Endothelial cell of umbilical vein (primary cell): ENCODE measurements around the gene AGMO. TPM values are rescaled to one million over a fixed set of nuclear protein-coding genes. Genes with fewer than 3 reads are reported as not detected.

Experiments used
- BruUV-seq: library from RNA; stranded (reverse); fragments of 400-500 nt; replicated peaks from 2 replicates; lab custom pipeline; 2021; lab: Mats Ljungman, UMichigan
- CTCF ChIA-PET: fragments of 300-600, 350-600 bp; sonication (Branson Sonifier 250); formaldehyde crosslinking; loops from one replicate; lab custom pipeline; 2021; ENCODE audit warnings: antibody characterized with exemption, inconsistent platforms; lab: Charles Lee
- POLR2A ChIA-PET: fragments of 300-600, 350-600 bp; sonication (Branson Sonifier 250); formaldehyde crosslinking; loops from one replicate; lab custom pipeline; 2021; ENCODE audit warnings: antibody characterized with exemption, inconsistent platforms; lab: Charles Lee
- DNase-seq: peaks from one replicate; pipeline ENCODE4 v3.0.0-alpha.2; 2011; ENCODE audit warnings: low read depth, low spot score
- FAIRE-seq: peaks from 2 replicates; lab custom pipeline; 2011; peaks lifted over from hg19 to GRCh38; lab: Jason Lieb, UNC
- H2AFZ ChIP-seq: 2 replicates; pipeline ENCODE4 v1.6.0; 2012; ENCODE audit warnings: low read depth, low read length, control low read depth, inconsistent platforms
- H3K27ac ChIP-seq: 2 replicates; pipeline ENCODE4 v1.5.1; 2011; ENCODE audit warnings: low read depth, mild to moderate bottlenecking, control low read depth, low read length, moderate library complexity; ENCODE audit not compliant: insufficient read depth
- H3K27me3 ChIP-seq, 2 experiments: 2 replicates each; pipeline versions ENCODE4 v1.6.0 to v1.6.1; 2011; ENCODE audit warnings: low read length in 2 of 2, mixed read lengths in 1 of 2; ENCODE audit not compliant: control insufficient read depth in 2 of 2, insufficient read depth in 2 of 2
- H3K36me3 ChIP-seq, 2 experiments: 2 replicates in 1 of 2; 3 replicates in 1 of 2; pipeline ENCODE4 v1.5.1; 2011; ENCODE audit warnings: low read length in 2 of 2, mild to moderate bottlenecking in 1 of 2, moderate library complexity in 1 of 2; ENCODE audit not compliant: control insufficient read depth in 2 of 2, insufficient read depth in 2 of 2; ENCODE audit errors: extremely low read depth in 1 of 2
- H3K4me1 ChIP-seq: 3 replicates; pipeline ENCODE4 v1.5.1; 2011; ENCODE audit warnings: mild to moderate bottlenecking, low read length; ENCODE audit not compliant: control insufficient read depth, insufficient read depth; ENCODE audit errors: extremely low read depth
- H3K4me2 ChIP-seq: 2 replicates; pipeline ENCODE4 v1.6.1; 2011; ENCODE audit warnings: low read length, control low read depth, mixed read lengths; ENCODE audit not compliant: insufficient read depth
- H3K4me3 ChIP-seq, 3 experiments: fragments of 200-600 bp in 1 of 3; sonication (generic), shearing (Covaris generic) in 1 of 3; replicated peaks in 1 of 3; 2 replicates each; pipeline ENCODE4 v1.5.1; 2011 to 2016; ENCODE audit warnings: control low read depth in 3 of 3, low read length in 3 of 3, mild to moderate bottlenecking in 2 of 3, inconsistent platforms in 1 of 3, low read depth in 1 of 3, moderate library complexity in 1 of 3; ENCODE audit not compliant: insufficient read depth in 1 of 3
- H3K79me2 ChIP-seq: 2 replicates; pipeline ENCODE4 v1.6.0; 2012; ENCODE audit warnings: low read length, inconsistent platforms; ENCODE audit not compliant: control insufficient read depth, insufficient read depth
- H3K9ac ChIP-seq: replicated peaks from 2 replicates; pipeline ENCODE3; 2011; ENCODE audit warnings: low read length, control low read depth; ENCODE audit not compliant: insufficient read depth; ENCODE audit errors: extremely low read depth
- H3K9me1 ChIP-seq: replicated peaks from 3 replicates; pipeline ENCODE4 v1.6.0; 2011; ENCODE audit warnings: mild to moderate bottlenecking, low read length; ENCODE audit not compliant: control insufficient read depth, insufficient read depth; ENCODE audit errors: extremely low read depth
- H3K9me3 ChIP-seq: replicated peaks from 2 replicates; pipeline ENCODE4 v1.5.1; 2012; ENCODE audit warnings: low read length, inconsistent platforms; ENCODE audit not compliant: control insufficient read depth, insufficient read depth
- H4K20me1 ChIP-seq: replicated peaks from 2 replicates; pipeline ENCODE3; 2011; ENCODE audit warnings: mild to moderate bottlenecking, low read length; ENCODE audit not compliant: control insufficient read depth, insufficient read depth; ENCODE audit errors: extremely low read depth
- EZH2 ChIP-seq: IDR thresholded peaks from 2 replicates; pipeline ENCODE4 v1.6.1; 2012; ENCODE audit warnings: borderline replicate concordance, low read depth, mild to moderate bottlenecking, moderate library complexity, low read length, inconsistent platforms; ENCODE audit not compliant: severe bottlenecking
- FOS ChIP-seq: IDR thresholded peaks from 2 replicates; pipeline ENCODE4 v1.6.1; 2011; ENCODE audit warnings: mild to moderate bottlenecking, low read length, moderate library complexity, borderline replicate concordance; ENCODE audit not compliant: insufficient read depth
- GATA2 ChIP-seq: IDR thresholded peaks from 2 replicates; pipeline ENCODE4 v1.7.0; 2011; ENCODE audit warnings: low read depth, mild to moderate bottlenecking, moderate library complexity, mixed read lengths, low read length; ENCODE audit not compliant: insufficient read length, insufficient read depth
- JUN ChIP-seq: IDR thresholded peaks from 2 replicates; pipeline ENCODE4 v1.6.1; 2011; ENCODE audit warnings: borderline replicate concordance, low read depth; ENCODE audit not compliant: insufficient read length, insufficient read depth
- MYC ChIP-seq: IDR thresholded peaks from one replicate; pipeline ENCODE4 v1.6.1; 2011; ENCODE audit warnings: mild to moderate bottlenecking, low read depth, low read length
- POLR2A ChIP-seq: IDR thresholded peaks from 2 replicates; pipeline ENCODE4 v1.6.1; 2012; ENCODE audit warnings: low read depth, mild to moderate bottlenecking, control low read depth, low read length
- POLR2AphosphoS5 ChIP-seq: IDR thresholded peaks from 2 replicates; pipeline ENCODE4 v1.6.1; 2012; ENCODE audit warnings: low read depth, mild to moderate bottlenecking, control low read depth, low read length, moderate library complexity; ENCODE audit not compliant: insufficient read depth
- dilution Hi-C: fragments of 300-500 bp; cut with MboI; formaldehyde crosslinking; loops from one replicate; pipeline ENCODE4 v1.15.0; 2019; ENCODE audit warnings: low sequenced_read_pairs; ENCODE audit not compliant: extremely low pct_ligation_motif_present
- intact Hi-C: fragments of 100-400 bp; cut with micrococcal nuclease; formaldehyde crosslinking; loops from one replicate; pipeline ENCODE4 v1.10.0; 2022
- polyA plus RNA-seq, 4 experiments: library from polyadenylated mRNA; depleted of rRNA in 3 of 4; stranded (reverse) in 3 of 4; unstranded in 1 of 4; fragments of >200 nt; gene quantifications; 2 replicates each; pipeline versions ENCODE4 v1.2.1 to v1.2.3, GENCODE V29; 2011 to 2012; ENCODE audit warnings: missing spikeins in 1 of 4
- total RNA-seq: library from RNA; stranded (reverse); gene quantifications from 2 replicates; pipeline ENCODE4 v1.2.3, GENCODE V29; 2021
- TF ChIP-seq, protein P1 (sequence below): IDR thresholded peaks from 2 replicates; pipeline ENCODE4 v1.6.1; 2011; ENCODE audit not compliant: insufficient read depth, insufficient read length
- TF ChIP-seq, protein P2 (sequence below), 2 donors: IDR thresholded peaks; 1 replicate in 1 of 2; 2 replicates in 1 of 2; pipeline ENCODE4 v1.5.1; 2011; ENCODE audit warnings: low read length in 2 of 2, mild to moderate bottlenecking in 2 of 2, moderate library complexity in 2 of 2, control low read depth in 1 of 2, inconsistent platforms in 1 of 2, low read depth in 1 of 2; ENCODE audit not compliant: insufficient read depth in 1 of 2; ENCODE audit errors: extremely low read depth in 1 of 2

AGMO gene
- total and polyA plus RNA-seq, 2 donors (not counting 3 experiments of a cell fraction or from before 2014, with no cell fraction given) = 0.23 to 0.40 TPM

DNA sequence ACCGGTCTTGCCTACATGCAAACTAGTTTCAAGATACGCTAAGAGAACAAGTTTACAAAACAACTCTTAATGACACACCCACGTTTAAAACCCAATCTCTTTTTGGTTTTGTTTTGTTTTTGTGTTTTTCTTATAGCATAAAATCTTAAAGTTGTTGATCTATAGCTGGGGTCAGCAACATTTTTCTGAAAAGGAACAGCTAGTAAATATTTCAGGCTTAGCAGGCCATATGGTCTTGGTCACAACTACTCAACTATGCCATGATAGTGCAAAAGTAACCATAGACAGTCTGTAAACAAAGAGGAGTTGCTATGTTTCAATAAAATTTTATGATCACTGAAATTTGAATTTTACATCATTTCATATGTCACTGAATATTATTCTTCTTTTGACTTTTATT, 327.4 kb downstream of the AGMO start:
- FAIRE-seq (no peak), DNase-seq (no peak)
- no peak overlapping the region for H3K27ac ChIP-seq
- BruUV-seq = no TSS peak
- no peak overlapping the region for H3K4me2 ChIP-seq
- no peaks in the 10 kb centered on the region for H3K9me3 ChIP-seq
- dilution Hi-C loops = no loop called here
- H3K9me1 ChIP-seq = no peaks in the 10 kb centered on the region
- no peaks in the 10 kb centered on the region for H3K4me1 ChIP-seq
- no peaks in the 10 kb centered on the region for H3K27me3 ChIP-seq
- no peak overlapping the region for H3K4me3 ChIP-seq
- POLR2A ChIA-PET = no interaction called here
- TF ChIP-seq, protein P1, sequence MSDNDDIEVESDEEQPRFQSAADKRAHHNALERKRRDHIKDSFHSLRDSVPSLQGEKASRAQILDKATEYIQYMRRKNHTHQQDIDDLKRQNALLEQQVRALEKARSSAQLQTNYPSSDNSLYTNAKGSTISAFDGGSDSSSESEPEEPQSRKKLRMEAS = no peak
- no peak for TF ChIP-seq EZH2
- TF ChIP-seq POLR2AphosphoS5 = no peak
- no peak for TF ChIP-seq POLR2A
- no peak for TF ChIP-seq MYC
- TF ChIP-seq, protein P2, sequence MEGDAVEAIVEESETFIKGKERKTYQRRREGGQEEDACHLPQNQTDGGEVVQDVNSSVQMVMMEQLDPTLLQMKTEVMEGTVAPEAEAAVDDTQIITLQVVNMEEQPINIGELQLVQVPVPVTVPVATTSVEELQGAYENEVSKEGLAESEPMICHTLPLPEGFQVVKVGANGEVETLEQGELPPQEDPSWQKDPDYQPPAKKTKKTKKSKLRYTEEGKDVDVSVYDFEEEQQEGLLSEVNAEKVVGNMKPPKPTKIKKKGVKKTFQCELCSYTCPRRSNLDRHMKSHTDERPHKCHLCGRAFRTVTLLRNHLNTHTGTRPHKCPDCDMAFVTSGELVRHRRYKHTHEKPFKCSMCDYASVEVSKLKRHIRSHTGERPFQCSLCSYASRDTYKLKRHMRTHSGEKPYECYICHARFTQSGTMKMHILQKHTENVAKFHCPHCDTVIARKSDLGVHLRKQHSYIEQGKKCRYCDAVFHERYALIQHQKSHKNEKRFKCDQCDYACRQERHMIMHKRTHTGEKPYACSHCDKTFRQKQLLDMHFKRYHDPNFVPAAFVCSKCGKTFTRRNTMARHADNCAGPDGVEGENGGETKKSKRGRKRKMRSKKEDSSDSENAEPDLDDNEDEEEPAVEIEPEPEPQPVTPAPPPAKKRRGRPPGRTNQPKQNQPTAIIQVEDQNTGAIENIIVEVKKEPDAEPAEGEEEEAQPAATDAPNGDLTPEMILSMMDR (IDR thresholded peaks at IDR 0.05; ENCODE audit: extremely low read depth in 1 of 2, insufficient read depth in 1 of 2, low read depth in 1 of 2, low read length in 2 of 2) = no peak
- TF ChIP-seq JUN = no peak
- no peak for TF ChIP-seq FOS
- TF ChIP-seq GATA2 = no peak
- intact Hi-C loops = no loop called here
- H3K9ac ChIP-seq = no peak overlapping the region
- no peaks in the 10 kb centered on the region for H4K20me1 ChIP-seq
- CTCF ChIA-PET = no interaction called here
- H2AFZ ChIP-seq = no peak overlapping the region
- H3K36me3 ChIP-seq = no peaks in the 10 kb centered on the region
- H3K79me2 ChIP-seq = no peaks in the 10 kb centered on the region
